Hepatocyte (in vitro differentiated cells): ENCODE data around the gene PLEK2.

Source experiments
- CTCF ChIP-seq: fragments of 200-600 bp; sonication (generic); IDR thresholded peaks from 2 replicates; pipeline ENCODE4 v1.5.1; 2016; ENCODE audit warnings: antibody characterized with exemption, mild to moderate bottlenecking; ENCODE audit not compliant: poor library complexity
- EZH2phosphoT487 ChIP-seq: fragments of 200-600 bp; sonication (generic); IDR thresholded peaks from one replicate; pipeline ENCODE4 v1.6.1; 2018; ENCODE audit warnings: antibody characterized with exemption, mild to moderate bottlenecking, low read depth, moderate library complexity; ENCODE audit not compliant: unreplicated experiment, severe bottlenecking

GRCh38 chr14:67453575-67454300 lies 41.8 kb upstream of the PLEK2 start:
- TF ChIP-seq CTCF, result no peak
- no peak for TF ChIP-seq EZH2phosphoT487
